ENCODE measurements around the gene DOCK4.

DOCK4 gene

DNA sequence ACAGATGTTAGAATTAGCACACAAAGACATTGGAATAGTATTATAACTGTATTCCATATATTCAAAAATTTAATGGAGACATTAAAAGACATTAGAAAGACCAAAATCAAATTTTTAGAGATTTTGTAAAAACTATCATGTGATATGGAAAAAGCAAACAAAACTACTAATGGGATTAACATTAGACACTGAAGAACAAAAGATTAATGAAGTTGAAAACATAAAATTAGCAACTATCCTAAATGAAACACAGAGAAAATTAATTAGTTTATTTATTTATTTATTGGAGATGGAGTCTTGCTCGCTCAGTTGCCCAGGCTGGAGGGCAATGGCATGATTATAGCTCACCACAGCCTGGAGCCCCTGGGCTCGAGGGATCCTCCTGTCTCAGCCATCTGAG, 158.8 kb downstream of the DOCK4 start:
- DNase-seq = no peak

DNA sequence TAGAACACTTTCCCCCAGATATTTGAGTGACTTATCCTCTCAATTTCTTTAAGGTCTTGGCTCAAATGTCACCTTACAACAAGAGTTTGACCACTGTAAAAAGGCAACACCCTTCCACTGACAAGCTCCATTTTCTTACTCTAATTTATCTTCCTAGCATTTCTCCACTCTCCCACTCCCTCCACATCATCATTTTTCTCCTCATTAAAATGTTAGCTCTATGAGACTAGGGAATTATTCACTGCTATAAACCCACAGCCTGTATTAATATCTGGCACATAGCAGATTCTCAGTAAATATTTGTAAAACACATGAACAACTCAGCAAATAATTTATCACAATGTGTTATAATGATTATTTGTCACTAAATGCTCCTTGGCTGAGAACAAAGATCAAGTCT, 161.0 kb downstream of the DOCK4 start:
- no peak for DNase-seq

DNA sequence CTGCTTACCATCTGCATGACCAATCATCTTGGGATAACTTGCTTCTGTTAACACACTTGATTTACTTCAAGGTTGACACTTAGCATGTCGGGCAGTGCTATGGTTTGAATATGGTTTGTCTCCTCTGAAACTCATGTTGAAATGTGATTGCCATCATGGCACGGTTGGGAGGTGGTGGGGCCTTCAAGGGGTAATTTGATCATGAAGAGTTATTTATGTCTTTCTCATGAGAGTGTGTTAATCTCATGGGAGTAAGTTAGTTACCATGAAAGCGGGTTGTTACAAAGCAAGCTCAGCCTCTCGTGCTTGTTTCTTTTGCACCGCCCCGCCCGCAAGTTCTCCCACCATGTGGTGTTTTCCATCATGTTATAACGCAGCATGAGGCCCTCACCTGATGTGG, 163.6 kb downstream of the DOCK4 start:
- DNase-seq = no peak

DNA sequence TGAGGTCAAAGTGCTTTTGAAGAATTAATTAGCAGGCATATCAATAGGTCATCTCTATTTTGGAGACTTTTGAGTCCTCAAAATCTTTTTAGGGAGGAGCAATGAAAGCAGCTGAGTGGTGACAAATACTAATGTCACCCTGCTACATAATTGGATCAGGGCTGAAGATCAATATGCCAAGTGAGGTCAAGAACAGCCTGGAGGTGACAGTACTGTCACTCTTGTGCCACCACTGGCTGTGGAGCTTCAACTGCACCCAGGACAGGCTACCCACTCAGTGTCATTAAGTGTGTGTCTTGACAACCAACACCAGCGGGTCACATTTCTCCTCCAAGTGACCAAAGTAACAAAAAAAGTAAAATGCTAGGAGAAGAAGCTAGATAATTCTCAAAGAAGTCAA, 167.8 kb downstream of the DOCK4 start:
- no peak for DNase-seq

DNA sequence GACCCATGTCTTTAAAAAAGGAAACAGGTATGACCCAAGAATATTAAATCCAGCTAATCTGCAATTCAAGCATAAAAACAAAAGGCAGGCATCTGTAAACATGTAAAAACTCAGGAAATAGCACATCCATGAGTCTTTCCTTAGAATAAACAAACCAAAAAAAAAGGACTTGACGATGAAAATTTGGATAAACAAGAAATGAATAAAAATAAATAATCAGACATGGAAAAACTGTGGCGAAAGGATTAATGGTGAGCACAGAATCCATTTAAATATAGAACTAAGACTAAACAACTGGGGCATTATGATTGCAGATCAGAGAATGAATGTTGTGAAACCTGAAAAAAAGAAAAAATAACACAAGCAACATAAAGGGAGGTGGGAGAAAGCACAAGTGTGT, 170.1 kb downstream of the DOCK4 start:
- DNase-seq = no peak

DNA sequence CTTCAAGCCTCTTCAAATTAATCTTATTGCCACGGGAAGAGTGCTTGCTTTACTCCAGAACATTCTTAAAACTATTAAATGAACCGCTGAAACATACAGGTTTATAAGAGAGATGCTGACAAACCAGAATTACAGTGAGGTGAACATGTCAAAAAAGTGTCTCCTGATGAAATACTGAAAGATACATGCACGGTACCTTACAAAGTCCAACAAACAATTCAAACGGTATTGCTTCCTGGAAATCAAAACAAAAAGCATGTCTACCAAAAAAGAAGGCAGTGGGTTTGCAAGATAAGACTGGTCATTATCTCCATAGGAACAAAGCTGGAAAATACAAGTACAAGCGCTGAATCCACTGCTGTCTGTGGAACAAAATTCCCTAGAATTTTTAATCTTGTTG, 174.5 kb downstream of the DOCK4 start:
- DNase-seq = no peak

DNA sequence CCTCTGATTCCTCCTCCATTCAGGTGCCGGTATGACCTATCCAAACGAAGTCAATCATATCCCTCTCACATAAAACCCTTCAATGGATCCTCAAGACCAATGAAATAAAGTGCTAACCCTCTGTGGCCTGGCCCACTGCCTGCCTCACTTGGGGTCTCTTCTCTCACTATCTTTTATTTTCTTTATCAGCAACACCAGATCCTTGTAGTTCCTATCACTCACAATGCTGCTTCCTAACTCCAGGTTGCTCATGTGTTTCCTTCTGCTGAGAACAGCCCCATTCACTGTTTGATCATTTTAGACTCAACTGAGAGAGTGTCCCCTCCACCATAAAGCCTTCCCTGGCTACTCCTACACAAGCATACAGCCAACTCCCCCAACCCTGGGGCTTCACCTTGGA, 180.6 kb downstream of the DOCK4 start:
- no peak for DNase-seq

DNA sequence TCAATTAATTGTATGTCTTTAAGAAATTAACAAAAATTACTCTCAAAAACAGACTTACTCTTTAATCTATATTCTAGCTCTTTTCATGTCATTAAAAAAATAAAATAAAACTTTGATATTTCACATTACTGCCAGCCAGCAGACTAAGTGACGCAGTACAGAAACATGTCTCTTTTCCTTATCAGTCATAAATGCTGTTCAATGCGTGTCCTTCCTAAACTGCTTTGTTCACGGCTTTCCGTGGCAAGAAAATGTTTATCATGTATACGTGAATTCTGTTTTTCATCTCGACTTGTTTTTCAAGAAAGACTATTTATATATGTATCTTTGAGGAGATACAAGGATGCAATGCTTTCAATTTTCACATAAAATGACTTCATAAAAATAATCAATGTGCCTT, 182.4 kb downstream of the DOCK4 start:
- DNase-seq = no peak

DNA sequence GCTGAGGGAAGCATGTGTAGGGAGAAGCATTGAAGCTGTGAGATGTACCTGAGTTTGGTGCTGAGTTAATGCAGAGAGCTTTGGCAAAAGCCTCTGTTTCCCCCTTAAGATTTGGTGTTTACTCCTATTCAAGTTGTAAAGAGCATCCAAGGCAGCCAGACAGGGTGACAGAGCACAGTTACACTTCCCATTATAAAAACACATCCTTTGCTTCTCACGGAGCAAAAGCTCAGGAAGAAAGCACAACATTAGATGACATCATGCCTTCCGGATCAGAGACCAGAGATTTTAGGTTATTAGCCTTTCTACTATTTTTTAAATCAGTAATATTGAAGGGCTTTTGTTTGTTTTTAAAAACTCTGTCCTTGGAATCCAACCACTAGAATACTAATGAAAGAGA, 182.9 kb downstream of the DOCK4 start:
- no peak for DNase-seq

DNA sequence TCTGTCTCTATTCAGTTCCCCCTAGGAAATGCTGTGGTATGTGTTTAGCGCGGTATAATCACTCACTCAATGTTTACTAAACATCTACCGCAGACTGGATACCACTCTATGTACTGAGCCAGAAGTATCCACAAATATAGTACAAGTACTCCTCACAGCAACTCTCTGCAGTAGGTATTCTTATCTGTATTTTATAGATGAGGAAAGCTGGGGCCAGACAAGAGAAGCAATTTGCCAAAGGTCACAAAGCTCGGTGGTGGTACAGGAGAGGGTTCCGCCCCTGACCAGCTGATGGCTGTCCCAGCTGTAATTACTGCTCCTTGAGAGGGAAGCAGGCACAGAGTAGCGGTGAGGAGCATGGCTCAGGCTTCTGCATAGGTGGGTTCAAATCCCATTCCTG, 184.1 kb downstream of the DOCK4 start:
- DNase-seq = no peak

DNA sequence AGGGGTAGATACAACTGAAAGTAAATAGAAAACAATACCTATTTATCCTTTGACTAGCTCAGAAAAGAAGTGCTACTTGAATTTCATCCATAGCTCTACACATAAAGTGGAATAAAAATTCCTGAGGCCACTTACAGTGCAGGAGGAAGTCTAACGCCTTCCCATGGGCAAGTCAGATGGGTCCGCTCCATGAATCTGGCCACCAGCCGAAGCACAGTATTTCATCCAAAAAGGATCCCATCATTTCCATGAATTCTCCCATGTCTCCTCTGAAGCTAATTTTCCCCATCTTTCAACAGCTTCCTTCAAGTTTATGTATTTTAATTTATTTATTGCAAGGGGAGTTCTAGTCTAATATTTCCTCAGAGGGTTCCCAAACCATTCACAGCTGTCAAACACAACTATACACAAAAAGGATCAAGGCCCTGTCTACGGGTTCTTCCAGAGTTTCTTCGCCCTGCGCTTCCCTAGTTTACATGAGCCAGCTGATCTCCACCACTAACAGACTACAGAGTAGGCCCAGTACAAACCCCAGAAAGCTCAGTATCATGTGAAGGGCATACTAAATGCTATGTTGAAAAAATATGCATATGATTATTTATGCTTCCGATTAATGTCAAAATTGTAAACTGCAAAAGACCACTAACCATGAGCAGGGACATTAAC, 184.7 kb downstream of the DOCK4 start:
- DNase-seq = no peak

DNA sequence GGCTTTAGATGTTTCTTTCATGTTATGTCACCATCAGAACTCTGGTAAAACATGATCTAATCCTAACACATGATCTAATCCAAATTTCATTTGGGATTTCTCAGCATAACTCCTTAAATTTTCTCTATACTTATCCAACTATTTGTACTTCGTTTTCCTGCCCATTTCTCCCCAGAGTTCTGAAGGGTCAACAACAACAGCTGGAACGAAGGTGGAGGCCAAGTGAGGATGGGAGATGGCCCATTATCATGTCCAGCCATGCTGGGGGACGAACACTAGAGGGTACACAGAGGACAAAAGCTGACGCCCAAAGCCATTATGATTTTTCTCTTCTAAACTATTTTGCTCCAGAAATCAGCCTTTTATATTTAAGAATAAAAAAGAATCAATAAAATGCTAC, 185.4 kb downstream of the DOCK4 start:
- DNase-seq = no peak

DNA sequence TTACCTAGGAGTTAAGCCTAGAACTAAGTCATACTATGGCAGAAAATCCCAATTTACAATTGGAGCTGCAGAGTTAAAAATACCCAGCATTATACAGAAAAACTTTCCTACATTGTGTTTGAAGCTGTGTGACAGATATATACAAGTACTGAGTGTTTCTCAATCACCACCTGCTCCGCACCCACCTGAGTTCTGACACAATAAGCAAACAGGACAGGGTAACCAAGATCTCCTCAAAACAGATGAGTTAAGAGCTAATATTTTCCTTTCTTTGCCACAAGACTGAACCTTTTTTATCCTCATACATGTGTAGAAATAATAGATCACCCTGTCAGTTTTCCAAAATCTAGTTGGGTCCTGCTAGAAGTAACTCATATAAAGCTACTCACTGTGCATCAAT, 186.3 kb downstream of the DOCK4 start:
- no peak for DNase-seq

DNA sequence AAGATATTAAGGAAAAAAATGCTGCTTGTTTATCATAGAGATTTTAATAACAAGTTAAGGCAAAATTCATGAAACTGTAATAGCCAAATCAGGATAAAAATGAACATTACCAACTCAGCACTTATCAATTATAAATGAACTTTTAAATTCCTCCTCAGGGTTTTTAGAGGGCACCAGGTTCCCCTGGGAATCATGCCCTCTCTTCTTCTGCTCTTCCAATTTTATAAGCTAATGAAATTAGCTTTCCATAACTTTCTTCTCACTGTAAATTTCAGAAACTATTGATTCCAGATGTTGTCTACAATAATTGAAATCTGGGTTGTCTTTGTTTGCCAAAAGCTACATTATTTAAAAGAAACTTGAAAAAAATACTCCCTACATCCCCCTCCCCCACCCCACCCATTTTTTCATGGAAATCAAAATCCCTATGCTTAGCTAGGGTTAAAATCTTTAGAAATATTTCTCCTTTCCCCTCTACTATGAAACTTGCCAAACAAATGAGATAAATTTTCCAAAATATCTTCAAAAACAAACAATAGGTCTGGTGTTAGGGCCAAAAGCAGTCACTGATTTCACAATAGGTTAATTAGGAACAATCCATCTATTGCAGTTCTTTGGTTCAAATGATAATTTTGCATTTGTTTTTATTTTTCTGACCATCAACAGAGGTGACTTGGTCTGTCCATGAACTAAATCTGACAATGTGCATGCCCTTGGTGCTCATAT, 187.7 kb downstream of the DOCK4 start:
- DNase-seq = no peak

DNA sequence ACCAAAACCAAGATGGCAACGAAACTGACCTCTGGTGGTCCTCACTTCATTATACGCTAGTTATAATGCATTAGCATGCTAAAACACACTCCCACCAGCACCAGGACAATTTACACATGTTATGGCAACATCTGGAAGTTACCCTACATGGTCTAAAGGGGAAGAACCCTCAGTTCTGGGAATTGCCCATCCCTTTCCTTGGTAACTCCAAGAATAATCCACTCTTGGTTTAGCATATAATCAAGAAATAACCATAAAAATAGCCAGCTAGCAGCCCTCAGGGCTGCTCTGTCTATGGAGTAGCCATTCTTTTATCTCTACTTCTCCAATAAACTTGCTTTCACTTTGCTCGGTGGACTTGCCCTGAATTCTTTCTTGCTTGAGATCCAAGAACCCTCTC, 191.1 kb downstream of the DOCK4 start:
- DNase-seq = no peak

DNA sequence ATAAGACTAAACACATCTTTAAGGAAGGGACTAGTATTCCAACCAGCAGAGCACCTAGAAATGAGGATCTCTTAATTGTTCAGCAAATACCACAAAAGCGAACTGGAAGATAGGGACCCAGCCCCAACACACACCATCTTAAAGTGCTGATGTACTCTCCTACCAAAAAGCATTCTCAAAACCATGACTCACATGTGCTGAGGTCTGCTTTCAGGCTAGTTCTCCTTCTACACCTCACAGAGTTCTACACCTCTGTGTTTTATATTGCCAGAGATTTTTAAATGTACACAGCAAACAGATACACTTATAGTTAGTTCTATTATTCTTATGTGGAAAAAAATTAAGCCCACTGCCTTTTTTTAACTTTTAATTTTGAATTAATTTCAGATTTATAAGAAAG, 191.9 kb downstream of the DOCK4 start:
- no peak for DNase-seq

DNA sequence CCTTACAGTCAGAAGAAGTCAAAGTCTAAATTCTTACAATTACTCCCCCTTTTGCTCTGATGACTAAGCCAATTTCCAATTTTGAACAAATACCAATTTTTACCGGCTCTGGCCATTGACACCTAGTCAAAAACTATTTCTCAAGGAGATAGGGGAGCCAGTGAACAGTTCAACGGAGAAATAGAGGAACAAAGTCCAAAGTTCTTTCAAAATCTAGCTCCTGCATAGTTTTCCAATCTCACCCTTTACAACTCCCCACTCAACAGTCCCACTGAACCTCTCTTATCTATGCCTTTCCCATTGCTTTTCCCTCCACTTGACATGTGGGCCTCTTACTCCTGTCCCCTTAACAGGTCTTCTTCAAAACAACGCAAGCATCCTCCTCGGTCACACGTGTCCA, 192.9 kb downstream of the DOCK4 start:
- DNase-seq = no peak

DNA sequence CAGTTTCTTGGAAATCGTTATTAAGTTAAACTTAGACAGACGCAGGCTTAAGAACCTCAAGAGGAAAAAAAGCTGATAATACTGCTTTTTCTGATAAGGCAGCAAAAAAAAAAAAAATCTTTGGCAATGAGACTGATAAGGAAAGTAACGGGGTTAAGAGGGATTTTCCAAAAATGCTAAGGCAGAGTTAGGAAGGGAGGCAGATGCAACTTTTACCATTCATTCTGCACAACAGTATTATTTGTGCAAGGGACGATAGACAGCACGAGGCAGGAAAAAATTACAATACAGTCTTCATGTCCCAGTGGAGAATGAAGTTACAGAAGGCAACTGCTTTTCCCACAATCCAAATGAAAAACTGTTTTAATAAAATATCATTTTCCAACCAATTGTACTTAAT, 194.0 kb downstream of the DOCK4 start:
- no peak for DNase-seq

DNA sequence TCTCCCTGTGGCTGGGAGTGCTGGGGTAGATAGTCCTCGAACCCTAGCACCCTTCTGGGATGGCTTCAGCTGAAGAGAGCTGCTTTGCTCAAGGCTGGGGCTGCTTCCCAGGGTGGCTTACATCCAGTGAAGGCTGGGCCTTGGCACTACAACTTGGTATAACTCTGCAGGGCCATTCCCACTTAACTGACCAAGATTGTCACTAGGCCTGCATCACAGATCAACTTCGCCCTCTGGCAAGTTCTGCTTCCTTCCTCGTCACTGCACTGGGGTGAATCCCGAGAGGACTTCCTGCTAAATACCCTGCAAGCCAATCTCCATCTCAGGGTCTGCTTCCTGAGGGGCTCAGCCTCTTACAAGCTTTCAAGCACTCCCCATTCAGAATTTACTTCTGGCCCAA, 195.2 kb downstream of the DOCK4 start:
- no peak for DNase-seq

DNA sequence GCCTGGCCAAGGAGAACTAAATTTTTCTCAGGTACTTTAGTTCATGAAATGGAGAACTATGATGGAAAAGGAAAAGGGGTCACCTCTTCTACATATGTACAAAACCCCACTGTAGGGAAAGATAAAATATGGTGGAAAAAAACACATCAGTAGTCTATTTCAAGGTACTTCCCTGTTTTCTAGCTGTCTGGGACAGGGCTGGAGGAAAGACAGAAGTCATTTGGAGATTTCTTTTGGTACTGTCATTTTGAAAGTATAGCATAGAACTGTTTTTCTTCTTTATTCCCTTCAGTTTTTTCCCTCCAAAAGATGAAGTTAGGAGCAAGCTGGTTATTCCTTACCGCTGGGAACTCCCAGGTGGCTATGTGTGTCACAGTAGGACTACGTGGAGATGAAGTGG, 196.1 kb downstream of the DOCK4 start:
- no peak for DNase-seq

DNA sequence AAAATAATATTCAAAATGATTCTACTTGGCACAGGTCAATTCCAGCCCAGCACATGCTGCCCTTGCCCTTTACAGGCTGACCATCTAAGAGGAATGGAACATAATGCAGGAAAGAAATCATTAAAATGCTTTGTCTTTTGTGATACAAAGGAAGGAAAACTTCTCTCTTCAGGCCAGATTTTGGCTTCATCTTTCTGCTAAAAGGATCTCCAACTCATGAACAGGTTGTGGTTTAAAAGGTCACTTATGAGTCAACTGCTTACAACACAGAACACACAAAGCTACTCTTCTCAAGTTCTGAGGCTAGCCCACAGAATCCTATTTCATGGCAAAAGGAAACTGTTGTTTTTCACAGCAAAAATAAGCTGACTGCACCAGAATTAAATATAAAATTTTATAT, 197.1 kb downstream of the DOCK4 start:
- DNase-seq = no peak

DNA sequence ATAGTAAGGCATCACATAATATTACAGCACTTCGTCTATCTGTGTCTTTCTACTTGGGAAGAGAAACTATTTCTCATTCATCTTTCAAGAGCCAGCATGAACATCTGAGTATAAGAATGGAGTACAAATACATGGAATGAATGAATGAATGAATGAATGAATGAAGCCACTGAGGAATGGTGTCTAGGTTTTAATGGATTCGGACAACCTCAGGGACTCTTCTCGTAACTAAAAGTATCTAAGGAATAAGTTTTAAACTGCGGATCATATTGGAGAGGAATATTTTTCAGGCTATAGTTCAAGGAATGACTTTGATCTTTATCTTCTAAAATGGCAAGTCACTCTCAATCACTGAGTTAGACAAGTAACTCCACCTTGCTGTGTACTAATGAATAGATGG, 199.0 kb downstream of the DOCK4 start:
- no peak for DNase-seq

DNA sequence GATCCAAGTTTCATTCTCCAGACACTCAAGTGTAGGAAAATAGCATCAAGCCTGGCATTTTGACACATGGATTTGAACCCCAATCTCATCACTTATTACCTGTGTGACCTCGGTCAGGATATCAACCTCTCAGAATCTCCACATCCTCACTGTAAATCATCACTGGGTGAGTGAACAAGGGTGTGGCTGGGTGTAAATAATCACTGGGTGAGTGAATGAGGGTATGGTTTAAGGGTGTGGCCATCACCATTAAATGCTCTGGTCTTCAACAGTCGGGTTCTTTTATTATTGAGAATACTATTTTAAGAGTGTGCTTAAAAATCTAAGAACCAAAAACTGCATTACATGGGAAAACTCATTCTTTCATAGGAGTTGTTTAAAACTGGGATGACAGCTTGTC, 200.1 kb downstream of the DOCK4 start:
- no peak for DNase-seq

DNA sequence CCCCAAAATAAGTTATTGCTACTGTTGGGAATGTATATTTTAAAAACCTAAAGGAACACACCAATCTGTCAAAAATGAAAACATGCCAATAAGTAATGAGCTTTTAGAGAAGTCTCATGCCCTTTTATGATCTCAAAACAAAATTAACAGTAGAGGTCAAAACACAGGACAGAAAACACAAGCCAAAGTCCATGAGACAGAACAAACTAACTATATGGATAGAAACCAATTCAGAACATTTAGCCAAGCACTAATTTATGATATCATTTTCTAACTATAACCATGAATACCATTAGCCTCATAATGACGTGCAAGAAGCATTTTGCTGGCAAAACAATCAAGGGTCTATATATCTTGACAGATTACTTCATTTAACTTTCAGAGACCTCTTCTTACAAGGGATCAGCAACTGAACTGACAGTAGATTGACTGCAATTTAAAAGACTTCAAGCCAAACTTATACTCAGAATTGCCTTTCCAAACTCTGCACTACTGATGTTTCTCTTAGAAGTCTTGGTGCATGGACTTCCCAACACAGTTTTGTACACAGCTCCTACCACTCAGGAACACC, 200.9 kb downstream of the DOCK4 start:
- DNase-seq = no peak

Data from fibroblast of skin of scalp (primary cell).